OCI-LY7 (cell line): ENCODE measurements around the gene RAB3IP. TPM values are rescaled to one million over a fixed set of nuclear protein-coding genes. Genes with fewer than 3 reads are reported as not detected.
A peak's percentile ranks its signal among the peaks of the same experiment; 100 is the strongest.

Experiments used
- BruUV-seq: library from RNA; stranded (reverse); fragments of 400-500 nt; replicated peaks from 2 replicates; lab custom pipeline; 2021; lab: Mats Ljungman, UMichigan
- CTCF ChIA-PET: fragments of 300-600 bp; sonication (Branson Sonifier 250); formaldehyde crosslinking; loops from one replicate; lab custom pipeline; 2022; ENCODE audit warnings: antibody characterized with exemption; ENCODE audit not compliant: unreplicated experiment; lab: Charles Lee
- POLR2A ChIA-PET: fragments of 300-600 bp; sonication (Branson Sonifier 250); formaldehyde crosslinking; loops from one replicate; lab custom pipeline; 2022; ENCODE audit warnings: antibody characterized with exemption; lab: Charles Lee
- DNase-seq: peaks from one replicate; pipeline ENCODE4 v3.0.0-alpha.2; 2015; ENCODE audit warnings: low spot score
- H2AFZ ChIP-seq: fragments of 200-600 bp; sonication (generic), shearing (Covaris generic); 2 replicates; pipeline ENCODE4 v1.6.1; 2014; ENCODE audit warnings: mild to moderate bottlenecking, antibody characterized with exemption, low read length, moderate library complexity
- H3K27ac ChIP-seq: fragments of 200-600 bp; sonication (generic); 2 replicates; pipeline ENCODE4 v1.5.1; 2014; ENCODE audit warnings: mixed run types, low read depth, mild to moderate bottlenecking, moderate library complexity, low read length, inconsistent platforms; ENCODE audit not compliant: poor library complexity, severe bottlenecking
- H3K36me3 ChIP-seq: fragments of 200-600 bp; sonication (generic); 2 replicates; pipeline ENCODE4 v1.6.1; 2014; ENCODE audit warnings: mild to moderate bottlenecking, antibody characterized with exemption, low read length, moderate library complexity, mixed read lengths; ENCODE audit not compliant: insufficient read depth
- H3K4me1 ChIP-seq: fragments of 200-600 bp; sonication (generic); 2 replicates; pipeline ENCODE4 v1.5.1; 2014; ENCODE audit warnings: mild to moderate bottlenecking, low read length; ENCODE audit not compliant: insufficient read depth, poor library complexity, severe bottlenecking
- H3K4me2 ChIP-seq: fragments of 200-600 bp; sonication (generic); 2 replicates; pipeline ENCODE4 v1.6.1; 2014; ENCODE audit warnings: mild to moderate bottlenecking, low read length
- H3K4me3 ChIP-seq: fragments of 200-600 bp; sonication (generic); 2 replicates; pipeline ENCODE4 v1.5.1; 2014; ENCODE audit warnings: mild to moderate bottlenecking, low read depth, low read length; ENCODE audit not compliant: poor library complexity, severe bottlenecking
- H3K79me2 ChIP-seq: fragments of 200-600 bp; sonication (generic); 2 replicates; pipeline ENCODE4 v1.6.1; 2016; ENCODE audit warnings: low read depth, mild to moderate bottlenecking, low read length, moderate library complexity, mixed read lengths; ENCODE audit not compliant: insufficient read depth
- H3K9me2 ChIP-seq: fragments of 200-600 bp; sonication (generic); 2 replicates; pipeline ENCODE4 v1.6.1; 2016; ENCODE audit warnings: mild to moderate bottlenecking, low read length, mixed read lengths; ENCODE audit not compliant: insufficient read depth
- H3K9me3 ChIP-seq: fragments of 200-600 bp; sonication (generic); 2 replicates; pipeline ENCODE4 v1.6.1; 2014; ENCODE audit warnings: mild to moderate bottlenecking, mixed run types, low read length, mixed read lengths
- H4K20me1 ChIP-seq: fragments of 200-600 bp; sonication (generic); 2 replicates; pipeline ENCODE4 v1.6.1; 2014; ENCODE audit warnings: mild to moderate bottlenecking, antibody characterized with exemption, low read length, moderate library complexity, mixed read lengths; ENCODE audit not compliant: insufficient read depth
- CTCF ChIP-seq: fragments of 200-600 bp; sonication (generic); conservative IDR thresholded peaks from 2 replicates; pipeline ENCODE4 v1.5.1; 2014; ENCODE audit warnings: mild to moderate bottlenecking, antibody characterized with exemption, low read length, moderate library complexity, mixed read lengths
- EZH2phosphoT487 ChIP-seq: fragments of 200-600 bp; sonication (generic); IDR thresholded peaks from 2 replicates; pipeline ENCODE4 v1.6.1; 2018; ENCODE audit warnings: low read depth, borderline replicate concordance, mild to moderate bottlenecking, mixed run types, antibody characterized with exemption, low read length, moderate library complexity, mixed read lengths
- intact Hi-C: fragments of 100-400 bp; cut with micrococcal nuclease; formaldehyde crosslinking; loops from one replicate; pipeline ENCODE4 v1.10.0; 2022; ENCODE audit not compliant: unreplicated experiment
- total RNA-seq, 2 experiments: library from RNA; depleted of rRNA in 1 of 2; stranded (reverse); fragments of >200 nt in 1 of 2; shearing (Covaris generic) in 1 of 2; gene quantifications; 2 replicates each; pipeline ENCODE4 v1.2.3, GENCODE V29; 2014 to 2022

Gene RAB3IP
- total RNA-seq, 2 experiments from 2014 or later, result 49.0 to 60.6 TPM

- intact Hi-C loops, result no loop called here
- Histone ChIP-seq H3K4me1 (no peaks in the 10 kb centered on the region), H3K9me2 (no peaks in the 10 kb centered on the region), H4K20me1 (no peaks in the 10 kb centered on the region), H3K9me3 (no peaks in the 10 kb centered on the region), H3K27ac (no peak overlapping the region), H3K36me3 (no peaks in the 10 kb centered on the region), H3K4me3 (no peak overlapping the region), H3K79me2 (no peaks in the 10 kb centered on the region), H2AFZ (0 out of 2 replicates have a peak overlapping the region, but pooled peaks have one; percentile 10), H3K4me2 (no peak overlapping the region)
- BruUV-seq, result no TSS peak
- TF ChIP-seq CTCF (no peak), EZH2phosphoT487 (no peak)
- ChIA-PET POLR2A (interaction anchor here (0.7 to 1.6 kb wide), 5 partner anchors 8 to 51 kb away, joined by 3 to 5 read pairs (median 3); no protein-coding TSS in a partner anchor), CTCF (no interaction called here)
- DNase-seq, result no peak
These were observed 19.0 kb upstream of the RAB3IP start for GRCh38 chr12:69719336-69720316.

GRCh38 chr12:69720750-69721149 is 17.9 kb upstream of the RAB3IP start:
- TF ChIP-seq EZH2phosphoT487, result no peak
- BruUV-seq, result no TSS peak
- Histone ChIP-seq H3K9me2 (no peaks in the 10 kb centered on the region), H3K4me3 (no peak overlapping the region), H3K4me2 (no peak overlapping the region), H3K9me3 (no peaks in the 10 kb centered on the region), H3K27ac (no peak overlapping the region), H2AFZ (no peak overlapping the region), H3K79me2 (no peaks in the 10 kb centered on the region), H3K4me1 (no peaks in the 10 kb centered on the region), H4K20me1 (no peaks in the 10 kb centered on the region), H3K36me3 (no peaks in the 10 kb centered on the region)
- DNase-seq, result no peak
- POLR2A ChIA-PET, result interaction anchor here (0.7 to 1.6 kb wide), 4 partner anchors 9 to 52 kb away, joined by 3 to 5 read pairs (median 3); no protein-coding TSS in a partner anchor
- intact Hi-C loops, result no loop called here
- CTCF ChIA-PET, result no interaction called here

GRCh38 chr12:69726922-69727321 is 11.7 kb upstream of the RAB3IP start:
- ChIA-PET POLR2A (interaction anchor here (0.5 to 1.7 kb wide), 5 partner anchors 11 to 485 kb away, joined by 3 to 8 read pairs (median 4); partner anchors contain the start of gene RAB3IP), CTCF (no interaction called here)
- Histone ChIP-seq H3K4me3 (no peak overlapping the region), H3K4me1 (no peaks in the 10 kb centered on the region), H3K36me3 (no peaks in the 10 kb centered on the region), H3K27ac (no peak overlapping the region), H3K4me2 (no peak overlapping the region), H3K9me2 (no peaks in the 10 kb centered on the region), H3K9me3 (no peaks in the 10 kb centered on the region), H3K79me2 (no peaks in the 10 kb centered on the region), H2AFZ (no peak overlapping the region), H4K20me1 (no peaks in the 10 kb centered on the region)
- BruUV-seq, result no TSS peak
- no peak for DNase-seq
- intact Hi-C loops, result no loop called here
- TF ChIP-seq CTCF (no peak), EZH2phosphoT487 (no peak)
